Measurements from ENCODE around the gene SURF2. TPM values are rescaled to one million over a fixed set of nuclear protein-coding genes. Genes with fewer than 3 reads are reported as not detected.

SURF2 gene
- total RNA-seq, 4 donors from 2014 or later, result 15.3 to 42.3 (median 31.2) TPM

- no peak overlapping the region for H3K4me3 ChIP-seq
- H3K36me3 ChIP-seq, result peaks cover 85% of the 10 kb centered on the region
- H3K27me3 ChIP-seq, result no peaks in the 10 kb centered on the region
- no peaks in the 10 kb centered on the region for H3K4me1 ChIP-seq
- DNase-seq (ENCODE audit: low spot score in 2 of 2), result no peak
- WGBS, result 100% methylated on average over 1 of the region's 1 CpG
- H3K9me3 ChIP-seq, result no peaks in the 10 kb centered on the region
- no peak overlapping the region for H3K27ac ChIP-seq
- TF ChIP-seq POLR2A (IDR thresholded peaks at IDR 0.05) (no peak), EP300 (IDR thresholded peaks at IDR 0.05) (no peak), POLR2AphosphoS5 (IDR thresholded peaks at IDR 0.05) (no peak), CTCF (IDR thresholded peaks at IDR 0.05) (no peak)
These were observed 51.7 kb downstream of the SURF2 start for GRCh38 chr9:133408042-133408441.

Other genes with a start within 250 kb of the SURF2 start
- gene RALGDS, start 235.3 kb upstream of the SURF2 start, total RNA-seq, result 100 to 1,000 TPM; 173 to 244 (median 212) TPM
- 10 to 100 TPM in 1 of 4 donors, 1 to 10 TPM in 3; 2.6 to 14.6 (median 5.8) TPM for gene GBGT1, start 192.6 kb upstream of the SURF2 start, total RNA-seq
- gene OBP2B, start 147.3 kb upstream of the SURF2 start, total RNA-seq, result 10 to 100 TPM in 1 of 4 donors, 1 to 10 TPM in 3; 2.6 to 11.7 (median 7.1) TPM
- gene ABO, start 81.3 kb upstream of the SURF2 start, total RNA-seq, result 10 to 100 TPM in 2 of 4 donors, 1 to 10 TPM in 2; 2.6 to 17.9 (median 7.9) TPM
- gene SURF6, start 20.4 kb upstream of the SURF2 start, total RNA-seq, result 10 to 100 TPM; 11.5 to 17.1 (median 15.8) TPM
- gene MED22, start 8.4 kb upstream of the SURF2 start, total RNA-seq, result 10 to 100 TPM; 11.5 to 27.4 (median 18.8) TPM
- gene RPL7A, start 8.3 kb upstream of the SURF2 start, total RNA-seq, result 1,000 to 10,000 TPM; 1,468 to 3,048 (median 2,531) TPM
- gene SURF1, start 63 bp upstream of the SURF2 start, total RNA-seq, result 10 to 100 TPM; 29.1 to 45.0 (median 33.4) TPM
- 100 to 1,000 TPM in 3 of 4 donors, 10 to 100 TPM in 1; 71.7 to 136 (median 118) TPM for gene SURF4, start 19.5 kb downstream of the SURF2 start, total RNA-seq
- 1 to 10 TPM in 3 of 4 donors, not detected in 1; 1.8 to 4.2 (median 2.3) TPM for gene STKLD1, start 19.8 kb downstream of the SURF2 start, total RNA-seq
- 10 to 100 TPM; 20.9 to 28.3 (median 22.2) TPM for gene REXO4, start 61.5 kb downstream of the SURF2 start, total RNA-seq
- 1 to 10 TPM; 1.2 to 3.3 (median 1.6) TPM for gene ADAMTS13, start 65.8 kb downstream of the SURF2 start, total RNA-seq
- gene CACFD1, start 103.4 kb downstream of the SURF2 start, total RNA-seq, result 10 to 100 TPM in 2 of 4 donors, 1 to 10 TPM in 2; 6.8 to 11.6 (median 9.4) TPM
- gene SLC2A6, start 122.5 kb downstream of the SURF2 start, total RNA-seq, result 1 to 10 TPM in 1 of 4 donors, under 1 TPM in 3; 0.29 to 3.7 (median 0.49) TPM
- not detected for gene MYMK, start 168.4 kb downstream of the SURF2 start, total RNA-seq
- gene ADAMTSL2, start 178.2 kb downstream of the SURF2 start, total RNA-seq, result under 1 TPM; 0.16 to 0.85 (median 0.46) TPM

All from suprapubic skin (tissue), 4 donors.